Right renal cortex interstitium (tissue), 3 donors: Measurements from ENCODE around the gene STOM. TPM values are rescaled to one million over a fixed set of nuclear protein-coding genes. Genes with fewer than 3 reads are reported as not detected.

Experiments
- DNase-seq, 3 donors: peaks; one replicate each; pipeline ENCODE4 v3.0.0-alpha.2; 2013; ENCODE audit warnings: low read depth in 3 of 3, low spot score in 2 of 3
- polyA plus RNA-seq, 3 donors: library from polyadenylated mRNA; unstranded; fragments of 120-200 nt; gene quantifications; one replicate each; pipeline ENCODE4 v1.2.1, GENCODE V29; 2013; ENCODE audit not compliant: insufficient read length in 3 of 3

STOM gene
- polyA plus RNA-seq, 3 donors = 79.6 to 99.4 (median 86.8) TPM

- DNase-seq = no peak
Measured at GRCh38 chr9:121350993-121351561, 19.0 kb downstream of the STOM start.

GRCh38 chr9:121350036-121350435 is 20.0 kb downstream of the STOM start:
- no peak for DNase-seq

GRCh38 chr9:121349009-121349408 is 21.0 kb downstream of the STOM start:
- DNase-seq = no peak

DNA sequence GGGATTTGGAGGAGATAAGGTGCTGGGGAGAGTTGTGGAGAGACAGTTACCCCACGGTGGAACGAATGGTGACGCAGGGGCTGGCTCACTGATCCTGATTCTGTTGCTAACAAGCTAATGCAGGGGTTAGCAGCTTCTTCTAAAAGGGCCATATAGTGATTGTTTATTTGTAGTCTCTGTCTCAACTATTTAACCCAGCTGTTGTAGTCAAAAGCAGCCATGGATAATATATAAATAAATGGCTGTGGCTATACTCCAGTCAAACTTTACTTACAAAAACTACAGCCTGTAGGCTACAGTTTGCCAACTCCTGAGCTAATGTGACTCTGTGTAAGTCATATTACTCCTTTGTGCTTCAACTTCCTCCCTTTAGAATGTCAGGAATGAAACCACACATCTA is 21.8 kb downstream of the STOM start:
- no peak for DNase-seq

DNA sequence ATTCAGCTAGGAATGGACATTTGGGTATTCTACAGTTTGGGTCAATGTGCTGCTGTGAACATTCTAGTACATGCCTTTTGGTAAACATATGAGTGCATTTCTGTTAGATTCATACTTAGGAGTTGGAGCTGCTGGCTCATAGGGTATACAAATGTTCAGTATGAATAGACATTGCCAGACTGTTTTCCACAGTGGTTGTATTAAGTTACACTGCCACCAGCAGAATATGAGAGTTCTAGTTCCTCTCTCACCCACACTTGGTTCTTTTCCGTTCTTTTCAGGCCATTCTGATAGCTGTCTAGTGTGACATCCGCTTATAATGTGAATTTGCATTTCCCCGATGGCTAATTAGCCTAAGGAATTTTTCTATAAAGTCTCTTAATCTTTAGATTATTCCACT is 25.0 kb downstream of the STOM start:
- no peak for DNase-seq

GRCh38 chr9:121344184-121344583 is 25.9 kb downstream of the STOM start:
- DNase-seq = no peak

DNA sequence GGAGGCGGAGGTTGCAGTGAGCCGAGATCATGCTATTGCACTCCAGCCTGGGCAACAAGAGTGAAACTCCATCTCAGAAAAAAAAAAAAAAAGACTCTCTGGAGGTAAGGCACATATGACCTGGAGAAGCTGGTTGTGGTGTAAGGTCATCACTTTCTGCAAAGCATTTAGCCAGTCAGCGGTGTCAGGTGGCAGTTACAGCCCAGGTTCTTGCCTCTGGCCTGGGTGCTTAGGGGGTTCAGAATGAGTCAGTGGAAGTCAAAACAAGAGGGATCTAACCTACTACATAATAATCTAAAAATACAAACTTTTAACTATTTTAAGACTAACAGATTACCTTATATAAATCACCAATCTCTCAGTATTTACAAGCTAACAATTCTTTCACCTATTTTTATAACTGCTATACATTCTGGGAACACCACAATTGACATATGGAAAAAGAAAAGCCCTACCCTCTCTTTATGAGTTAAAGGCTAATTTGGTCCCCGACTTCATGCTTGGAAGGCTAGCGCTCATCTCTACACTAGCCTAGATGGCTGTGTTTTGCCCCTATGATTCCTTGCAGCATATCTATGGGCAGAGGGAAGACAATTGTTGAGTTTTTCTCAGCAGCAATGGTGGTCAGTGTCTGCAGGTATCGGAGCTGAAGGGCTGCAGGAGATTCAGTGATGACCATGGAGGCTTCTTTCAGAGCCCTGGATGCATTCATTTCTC is 29.2 kb downstream of the STOM start:
- DNase-seq = no peak

GRCh38 chr9:121339437-121339836 is 30.6 kb downstream of the STOM start:
- DNase-seq = no peak

GRCh38 chr9:121336665-121337064 is 33.4 kb downstream of the STOM start:
- DNase-seq = no peak

DNA sequence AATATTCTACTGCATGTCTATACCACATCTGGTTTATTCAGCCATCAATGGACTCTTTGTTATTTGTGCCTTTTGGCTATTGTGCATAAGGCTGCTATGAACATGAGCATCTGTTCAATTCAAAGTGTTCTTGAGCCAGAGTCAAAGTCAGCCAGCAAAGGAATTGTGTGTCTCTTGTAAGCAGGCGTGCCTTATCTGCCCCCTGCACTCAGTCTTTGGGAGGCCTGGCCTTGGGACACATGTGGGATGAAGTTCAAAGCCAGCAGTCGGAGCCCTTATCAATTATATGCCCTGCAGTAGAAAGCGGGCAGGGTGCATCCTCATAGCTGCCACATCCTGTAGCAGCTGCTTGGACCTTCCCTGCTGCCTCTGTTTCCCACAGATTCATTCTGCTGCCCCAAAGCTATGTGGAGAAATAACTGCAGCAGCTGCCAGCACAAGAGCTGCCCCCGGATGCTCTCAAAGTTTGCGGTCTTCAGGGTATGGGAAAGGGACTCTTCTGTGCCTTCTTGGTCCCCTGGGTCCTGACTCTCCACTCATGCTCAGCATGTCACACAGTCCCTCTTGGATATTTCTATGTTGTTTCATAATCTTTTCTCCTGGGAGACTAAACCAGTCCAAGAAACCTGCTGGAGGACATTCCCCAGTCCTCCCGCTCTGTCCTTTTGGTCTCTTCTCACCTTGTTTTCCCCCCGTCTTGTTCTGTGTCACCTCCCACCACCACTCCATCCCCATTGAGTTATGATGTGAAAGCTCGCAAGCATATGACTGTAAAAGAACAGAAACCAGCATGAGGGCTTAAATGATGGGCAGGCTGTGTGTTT is 35.9 kb downstream of the STOM start:
- no peak for DNase-seq

- no peak for DNase-seq
Measured at GRCh38 chr9:121331992-121332685, 37.9 kb downstream of the STOM start.

DNA sequence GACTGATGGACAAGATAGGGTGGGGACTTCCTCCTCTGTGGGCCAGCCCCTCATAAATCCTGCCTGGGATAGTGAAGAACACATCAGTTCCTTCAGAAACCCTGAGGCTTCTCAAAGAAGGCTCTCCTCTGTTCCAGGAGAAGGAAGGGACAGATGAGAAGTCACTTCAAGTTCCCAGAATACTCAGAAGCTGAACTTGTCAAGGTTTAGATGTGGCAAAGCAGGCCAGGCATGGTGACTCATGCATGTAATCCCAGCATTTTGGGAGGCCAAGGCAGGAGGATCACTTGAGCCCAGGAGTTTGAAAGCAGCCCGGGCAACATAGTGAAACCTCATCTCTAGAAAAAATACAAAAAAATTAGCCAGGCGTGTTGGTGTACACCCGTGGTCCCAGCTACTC is 38.5 kb downstream of the STOM start:
- no peak for DNase-seq

DNA sequence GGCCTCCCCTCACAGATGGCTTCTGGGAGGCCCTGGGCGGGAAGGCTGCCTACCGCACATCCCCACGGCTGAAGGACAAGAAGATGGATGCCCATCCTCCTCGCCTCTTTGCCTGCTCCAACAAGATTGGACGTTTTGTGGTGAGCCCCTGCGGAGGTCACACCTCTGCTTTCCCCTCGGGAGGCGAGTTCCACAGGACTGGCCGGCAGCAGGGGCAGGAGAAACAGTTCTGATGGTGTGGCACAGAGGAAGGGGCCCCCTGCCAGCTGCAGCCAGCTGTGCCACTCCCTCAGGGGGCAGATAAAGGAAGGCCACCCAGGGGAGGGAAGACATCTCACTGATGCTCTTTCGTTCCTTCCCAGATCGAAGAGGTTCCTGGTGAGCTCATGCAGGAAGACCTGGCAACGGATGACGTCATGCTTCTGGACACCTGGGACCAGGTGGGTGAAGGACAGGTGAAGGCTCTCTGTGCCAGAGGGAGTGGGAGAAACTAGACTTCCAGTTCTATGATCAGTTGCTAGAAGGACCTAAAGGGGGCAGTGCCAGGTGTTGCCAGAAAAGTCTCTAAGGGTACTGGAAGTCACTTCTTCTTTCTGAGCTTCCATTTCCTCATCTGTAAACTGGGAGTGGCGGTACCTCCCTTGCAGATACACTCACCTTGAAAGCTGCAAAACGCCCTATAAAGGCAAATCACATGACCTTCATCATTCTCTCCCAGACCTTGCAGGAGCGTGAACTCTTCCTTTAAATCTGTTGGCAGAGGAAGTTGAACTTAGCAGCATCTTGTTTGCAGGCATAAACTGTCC is 41.0 kb downstream of the STOM start:
- DNase-seq = no peak

- no peak for DNase-seq
Measured at GRCh38 chr9:121328476-121328875, 41.6 kb downstream of the STOM start.

DNA sequence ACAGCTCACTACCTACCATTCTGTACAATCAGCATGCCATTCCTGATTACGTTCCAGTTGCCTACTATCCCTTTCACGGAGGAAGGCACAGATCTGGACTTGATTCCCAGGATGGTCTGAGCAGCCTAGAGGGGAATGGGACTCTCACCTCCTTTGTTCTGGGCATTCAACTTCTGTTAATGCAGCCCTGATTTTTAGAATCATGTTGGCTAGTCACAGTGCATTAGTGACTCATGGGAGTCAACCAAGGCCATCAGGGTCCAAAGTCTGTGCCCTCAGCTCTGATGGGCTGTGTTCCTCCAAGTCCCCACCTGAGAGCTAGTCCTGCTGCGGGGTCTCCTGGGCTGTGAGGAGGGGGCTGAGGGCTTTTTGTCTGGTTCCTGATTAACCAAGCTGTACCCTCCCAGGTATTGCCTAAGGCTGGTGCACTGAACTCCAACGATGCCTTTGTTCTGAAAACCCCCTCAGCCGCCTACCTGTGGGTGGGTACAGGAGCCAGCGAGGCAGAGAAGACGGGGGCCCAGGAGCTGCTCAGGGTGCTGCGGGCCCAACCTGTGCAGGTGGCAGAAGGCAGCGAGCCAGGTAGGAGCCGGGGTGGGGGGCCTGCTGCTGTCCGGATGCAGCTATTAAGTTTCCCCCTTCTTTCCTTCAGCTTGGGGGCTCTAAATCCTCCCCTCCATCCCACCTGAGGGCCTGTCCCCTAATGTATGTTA is 43.0 kb downstream of the STOM start:
- DNase-seq = no peak

- DNase-seq = no peak
Measured at GRCh38 chr9:121326130-121326838, 43.8 kb downstream of the STOM start.

DNA sequence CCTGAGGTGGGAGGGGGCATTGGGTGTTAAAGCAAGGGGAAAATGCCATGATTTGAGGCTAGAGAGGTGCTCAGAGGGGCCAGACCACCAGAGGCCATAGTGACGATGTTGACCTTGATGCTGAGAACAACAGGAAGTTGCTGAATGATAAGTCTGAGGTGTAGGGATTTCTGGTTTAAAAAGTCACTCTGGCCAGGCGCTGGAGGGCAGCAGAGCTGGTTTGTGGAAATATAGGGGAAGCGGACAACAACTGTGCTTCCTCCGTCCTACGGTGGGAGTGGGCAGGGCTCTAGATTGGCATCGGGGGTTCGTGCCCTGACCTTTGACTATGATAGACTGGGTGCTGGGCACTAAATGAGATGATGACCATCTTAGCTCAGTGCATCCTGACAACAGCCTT is 44.7 kb downstream of the STOM start:
- DNase-seq = no peak

DNA sequence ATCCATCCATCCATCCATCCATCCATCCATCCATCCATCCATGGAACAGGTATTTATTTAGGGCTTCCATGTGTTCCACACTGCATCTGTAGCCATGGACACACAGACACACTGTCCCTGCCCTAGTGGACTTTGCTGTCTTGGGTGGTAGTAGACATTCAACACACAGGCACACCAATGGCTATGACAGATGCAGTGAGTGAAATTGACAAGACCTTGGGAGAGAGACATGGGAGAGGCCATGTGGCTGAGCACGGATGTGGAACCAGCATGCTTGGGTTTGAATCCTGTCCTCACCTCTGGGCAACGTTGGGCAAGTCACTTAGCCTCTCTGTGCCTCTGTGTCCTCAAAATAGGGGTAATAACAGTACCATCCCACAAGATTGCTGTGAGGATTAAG is 45.3 kb downstream of the STOM start:
- no peak for DNase-seq

DNA sequence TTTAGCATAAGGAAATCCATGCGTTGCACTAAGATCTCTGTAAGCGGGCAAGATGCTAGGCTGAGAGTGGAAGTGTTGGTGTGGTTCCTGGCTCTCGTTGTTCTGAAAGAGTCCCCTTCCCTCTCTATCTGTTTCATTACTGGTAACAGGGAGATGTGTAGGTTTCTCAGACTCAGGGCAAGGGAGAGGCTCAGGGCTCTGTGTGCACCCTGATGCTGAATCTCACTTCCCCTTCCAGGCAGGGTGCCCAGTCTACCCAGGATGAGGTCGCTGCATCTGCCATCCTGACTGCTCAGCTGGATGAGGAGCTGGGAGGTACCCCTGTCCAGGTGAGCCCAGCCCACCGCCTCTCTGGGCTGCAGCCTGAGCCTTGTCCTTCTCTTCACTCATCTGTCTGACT is 45.7 kb downstream of the STOM start:
- no peak for DNase-seq
